Liver (tissue), 9 donors: ENCODE results near the gene DDX24. TPM values are rescaled to one million over a fixed set of nuclear protein-coding genes. Genes with fewer than 3 reads are reported as not detected.

ENCODE experiments used
- DNase-seq: peaks from one replicate; pipeline ENCODE4 v3.0.0-alpha.2; 2017; ENCODE audit warnings: low spot score
- H3K27ac ChIP-seq, 2 donors: one replicate each; pipeline ENCODE4 v1.7.0; 2013; ENCODE audit warnings: inconsistent platforms in 2 of 2, low read length in 2 of 2, control low read depth in 1 of 2, low read depth in 1 of 2, mild to moderate bottlenecking in 1 of 2
- H3K27me3 ChIP-seq, 4 donors: one replicate each; pipeline versions ENCODE4 v1.6.1 to v1.7.0; 2013; ENCODE audit warnings: low read length in 3 of 4, inconsistent platforms in 1 of 4, mild to moderate bottlenecking in 1 of 4, moderate library complexity in 1 of 4; ENCODE audit not compliant: control insufficient read depth in 4 of 4, insufficient read depth in 4 of 4
- H3K36me3 ChIP-seq, 4 donors: one replicate each; pipeline versions ENCODE4 v1.6.1 to v1.7.0; 2013; ENCODE audit warnings: low read length in 3 of 4, mild to moderate bottlenecking in 3 of 4, low read depth in 1 of 4, moderate library complexity in 1 of 4; ENCODE audit not compliant: control insufficient read depth in 4 of 4, insufficient read depth in 3 of 4
- H3K4me1 ChIP-seq, 4 donors: one replicate each; pipeline versions ENCODE4 v1.6.1 to v1.7.0; 2013; ENCODE audit warnings: low read length in 3 of 4, mild to moderate bottlenecking in 3 of 4, moderate library complexity in 1 of 4; ENCODE audit not compliant: control insufficient read depth in 4 of 4, insufficient read depth in 4 of 4
- H3K4me3 ChIP-seq, 3 donors: one replicate each; pipeline versions ENCODE4 v1.6.1 to v1.7.0; 2013; ENCODE audit warnings: low read length in 3 of 3, control low read depth in 1 of 3, low read depth in 1 of 3, mild to moderate bottlenecking in 1 of 3
- H3K9ac ChIP-seq, 2 donors: one replicate each; pipeline ENCODE4 v1.7.0; 2013; ENCODE audit warnings: low read length in 2 of 2, mild to moderate bottlenecking in 2 of 2, moderate library complexity in 2 of 2, control low read depth in 1 of 2, low read depth in 1 of 2
- H3K9me3 ChIP-seq, 4 donors: one replicate each; pipeline versions ENCODE4 v1.6.1 to v1.7.0; 2013; ENCODE audit warnings: low read length in 3 of 4; ENCODE audit not compliant: control insufficient read depth in 4 of 4
- ATF3 ChIP-seq: IDR thresholded peaks from 2 replicates; pipeline ENCODE4 v1.6.1; 2016; ENCODE audit warnings: antibody characterized with exemption
- CTCF ChIP-seq: fragments of 150-350 bp; IDR thresholded peaks from 2 replicates; pipeline ENCODE4 v1.5.1; 2017; ENCODE audit warnings: improper control_type of control experiment, low read depth, low read length; ENCODE audit not compliant: missing input control
- EGR1 ChIP-seq, 2 donors: IDR thresholded peaks; 2 replicates each; pipeline ENCODE4 v1.6.1; 2016 to 2018; ENCODE audit warnings: antibody characterized with exemption in 2 of 2, low read depth in 2 of 2
- FOXA1 ChIP-seq: IDR thresholded peaks from 2 replicates; pipeline ENCODE4 v1.6.1; 2016; ENCODE audit warnings: antibody characterized with exemption
- FOXA2 ChIP-seq: IDR thresholded peaks from 2 replicates; pipeline ENCODE4 v1.6.1; 2016; ENCODE audit warnings: antibody characterized with exemption
- GABPA ChIP-seq, 2 donors: IDR thresholded peaks in 1 of 2; conservative IDR thresholded peaks in 1 of 2; 2 replicates each; pipeline ENCODE4 v1.6.1; 2016; ENCODE audit warnings: antibody characterized with exemption in 2 of 2, mild to moderate bottlenecking in 1 of 2, moderate library complexity in 1 of 2
- HNF4A ChIP-seq, 2 donors: conservative IDR thresholded peaks; 2 replicates each; pipeline ENCODE4 v1.6.1; 2016; ENCODE audit warnings: antibody characterized with exemption in 2 of 2, mild to moderate bottlenecking in 2 of 2
- HNF4G ChIP-seq: IDR thresholded peaks from 2 replicates; pipeline ENCODE4 v1.6.1; 2016; ENCODE audit warnings: antibody characterized with exemption
- JUND ChIP-seq, 2 donors: IDR thresholded peaks; 2 replicates each; pipeline ENCODE4 v1.6.1; 2016; ENCODE audit warnings: antibody characterized with exemption in 2 of 2
- NR2F2 ChIP-seq: IDR thresholded peaks from 2 replicates; pipeline ENCODE4 v1.6.1; 2016; ENCODE audit warnings: antibody characterized with exemption
- RAD21 ChIP-seq, 2 donors: IDR thresholded peaks; 2 replicates each; pipeline ENCODE4 v1.6.1; 2016; ENCODE audit warnings: antibody characterized with exemption in 2 of 2, mild to moderate bottlenecking in 2 of 2
- REST ChIP-seq: IDR thresholded peaks from 2 replicates; pipeline ENCODE4 v1.6.1; 2016; ENCODE audit warnings: antibody characterized with exemption, mild to moderate bottlenecking
- RXRA ChIP-seq, 2 donors: IDR thresholded peaks; 2 replicates each; pipeline ENCODE4 v1.6.1; 2017 to 2018; ENCODE audit warnings: antibody characterized with exemption in 2 of 2, mild to moderate bottlenecking in 1 of 2
- SP1 ChIP-seq: IDR thresholded peaks from 2 replicates; pipeline ENCODE4 v1.6.1; 2018; ENCODE audit warnings: antibody characterized with exemption, mild to moderate bottlenecking
- TAF1 ChIP-seq: conservative IDR thresholded peaks from 2 replicates; pipeline ENCODE4 v1.6.1; 2016; ENCODE audit warnings: antibody characterized with exemption, mild to moderate bottlenecking
- YY1 ChIP-seq: IDR thresholded peaks from 2 replicates; pipeline ENCODE4 v1.6.1; 2016; ENCODE audit warnings: antibody characterized with exemption, mild to moderate bottlenecking
- ZBTB33 ChIP-seq: IDR thresholded peaks from 2 replicates; pipeline ENCODE4 v1.6.1; 2016; ENCODE audit warnings: antibody characterized with exemption
- WGBS: extraction: QIAGEN DNeasy Blood & Tissue Kit; methylation state at CpG from one replicate; pipeline ENCODE4 v1.1.7; 2013; 5-methylcytosine and 5-hydroxymethylcytosine counted together
- polyA plus RNA-seq, 2 donors: library from polyadenylated mRNA; stranded (reverse) in 1 of 2; unstranded in 1 of 2; fragments of 200-250 nt in 1 of 2; fragments of >200 nt in 1 of 2; fragmentation: Nextera tagmentation in 1 of 2; extraction: Ambion mirVana in 1 of 2; gene quantifications; one replicate each; pipeline versions ENCODE4 v1.2.1 to v1.2.3, GENCODE V29; 2013 to 2015
- total RNA-seq, 2 donors: library from RNA; depleted of rRNA; stranded (reverse); fragments of >200 nt; gene quantifications; one replicate each; pipeline ENCODE4 v1.2.3, GENCODE V29; 2014
- TF ChIP-seq, protein P1 (sequence below): IDR thresholded peaks from 2 replicates; pipeline ENCODE4 v1.6.1; 2016; ENCODE audit warnings: antibody characterized with exemption
- donor health status: healthy.
- donor health status: healthy.
- donor health status: healthy.
- donor health status: healthy.
- donor health status: healthy.

Gene DDX24
- total and polyA plus RNA-seq, 4 donors = 33.8 to 59.7 (median 47.8) TPM

DNA sequence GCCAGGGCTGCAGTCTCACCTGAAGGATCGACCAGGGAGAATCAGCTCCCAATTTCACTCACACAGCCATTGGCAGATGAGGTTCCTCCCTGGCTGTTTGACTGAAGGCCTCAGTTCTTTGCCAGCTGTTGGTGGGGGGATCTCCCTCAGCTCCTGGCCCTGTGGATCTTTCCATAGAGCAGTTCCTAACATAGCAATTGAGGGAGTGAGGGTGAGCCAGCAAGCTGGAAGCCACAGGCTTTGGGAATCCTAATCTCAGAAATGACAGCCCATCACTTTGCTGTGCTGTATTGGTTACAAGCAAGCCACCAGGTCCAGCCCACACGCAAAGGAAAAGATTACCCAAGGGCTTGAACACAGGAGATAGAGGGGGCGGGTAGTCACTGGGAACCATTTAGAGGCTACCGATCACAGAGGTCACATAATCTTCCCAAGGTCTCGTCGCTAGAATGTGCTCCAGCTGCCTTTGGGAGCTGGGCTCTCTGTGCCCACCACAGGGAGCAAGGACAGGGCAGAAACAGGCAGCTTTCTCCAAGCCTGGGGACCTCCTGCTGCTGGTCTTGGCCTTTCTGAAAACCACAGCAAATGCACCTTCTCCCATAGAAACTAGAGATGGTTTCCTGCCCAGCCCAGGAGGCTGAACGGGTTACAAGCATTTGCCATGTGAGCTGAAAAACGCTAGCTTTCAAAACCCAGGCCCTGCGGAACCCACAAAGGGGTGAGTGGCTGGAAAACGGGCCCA is 59.4 kb downstream of the DDX24 start:
- H3K9ac ChIP-seq = no peak overlapping the region

More for the DNA sequence above, 59.4 kb downstream of the DDX24 start:
- Histone ChIP-seq H3K27me3 (no peaks in the 10 kb centered on the region), H3K36me3 (no peaks in the 10 kb centered on the region), H3K27ac (no peak overlapping the region), H3K9me3 (no peaks in the 10 kb centered on the region), H3K4me1 (peaks cover 0 to 7% (median under 1%) of the 10 kb centered on the region in 4 donors), H3K4me3 (no peak overlapping the region)
- WGBS = 82% methylated on average over 10 of the region's 10 CpGs
- no peak for DNase-seq
- no peak for TF ChIP-seq RXRA (IDR thresholded peaks at IDR 0.05)
- TF ChIP-seq, protein P1, sequence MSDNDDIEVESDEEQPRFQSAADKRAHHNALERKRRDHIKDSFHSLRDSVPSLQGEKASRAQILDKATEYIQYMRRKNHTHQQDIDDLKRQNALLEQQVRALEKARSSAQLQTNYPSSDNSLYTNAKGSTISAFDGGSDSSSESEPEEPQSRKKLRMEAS = no peak
- TF ChIP-seq CTCF = no peak
- TF ChIP-seq TAF1 = no peak
- TF ChIP-seq EGR1 (IDR thresholded peaks at IDR 0.05; ENCODE audit: low read depth in 2 of 2) = no peak
- TF ChIP-seq FOXA1 = no peak
- TF ChIP-seq ATF3 = no peak
- no peak for TF ChIP-seq REST
- TF ChIP-seq HNF4G = no peak
- TF ChIP-seq HNF4A (conservative IDR thresholded peaks at IDR 0.05) = no peak
- no peak for TF ChIP-seq NR2F2
- TF ChIP-seq SP1 = no peak
- TF ChIP-seq GABPA (IDR thresholded peaks at IDR 0.05 in 1 of 2, conservative IDR thresholded peaks at IDR 0.05 in 1 of 2) = no peak
- no peak for TF ChIP-seq JUND (IDR thresholded peaks at IDR 0.05)
- no peak for TF ChIP-seq ZBTB33
- TF ChIP-seq RAD21 (IDR thresholded peaks at IDR 0.05) = no peak
- TF ChIP-seq FOXA2 = no peak
- TF ChIP-seq YY1 = no peak
